SK-N-SH (cell line): ENCODE measurements around the gene NCAM1. TPM values are rescaled to one million over a fixed set of nuclear protein-coding genes. Genes with fewer than 3 reads are reported as not detected.

Experiments
- CTCF ChIA-PET: fragments of 300-600, 350-600 bp; formaldehyde crosslinking; extraction: SDS; loops from one replicate; lab custom pipeline; 2021; lab: Yijun Ruan, JAX
- POLR2A ChIA-PET: fragments of 350-600 bp; sonication (Branson Sonifier 250); formaldehyde crosslinking; extraction: SDS; loops from one replicate; lab custom pipeline; 2020; ENCODE audit warnings: antibody characterized with exemption, inconsistent platforms; lab: Yijun Ruan, JAX
- DNase-seq: peaks from one replicate; pipeline ENCODE4 v3.0.0; 2012
- H2AFZ ChIP-seq: fragments of 200-600 bp; sonication (generic); 2 replicates; pipeline ENCODE4 v1.8.1; 2016; ENCODE audit warnings: antibody characterized with exemption, mild to moderate bottlenecking, low read depth
- H3F3A ChIP-seq: fragments of 200-600 bp; sonication (generic); replicated peaks from 2 replicates; pipeline ENCODE3; 2016; ENCODE audit warnings: antibody characterized with exemption, mild to moderate bottlenecking; ENCODE audit not compliant: insufficient read depth
- H3K27ac ChIP-seq, 2 experiments: fragments of 200-500 bp in 1 of 2; fragments of 200-600 bp in 1 of 2; sonication (Bioruptor generic) in 1 of 2; sonication (generic), shearing (Covaris generic) in 1 of 2; 2 replicates each; pipeline versions ENCODE4 v1.5.1 to v1.6.1; 2014 to 2016; ENCODE audit warnings: low read depth in 2 of 2, inconsistent platforms in 1 of 2, low read length in 1 of 2, mild to moderate bottlenecking in 1 of 2, mixed read lengths in 1 of 2
- H3K27me3 ChIP-seq: fragments of 200-600 bp; sonication (generic), shearing (Covaris generic); 2 replicates; pipeline ENCODE4 v1.6.1; 2016; ENCODE audit warnings: mixed run types; ENCODE audit not compliant: insufficient read depth
- H3K36me3 ChIP-seq, 2 experiments: fragments of 200-500 bp in 1 of 2; fragments of 200-600 bp in 1 of 2; sonication (Bioruptor generic) in 1 of 2; sonication (generic) in 1 of 2; replicated peaks in 1 of 2; 2 replicates each; pipeline versions ENCODE3 to v1.5.1; 2014 to 2016; ENCODE audit warnings: low read length in 1 of 2, mild to moderate bottlenecking in 1 of 2; ENCODE audit not compliant: insufficient read depth in 2 of 2, control insufficient read depth in 1 of 2
- H3K4me1 ChIP-seq, 2 experiments: fragments of 200-500 bp in 1 of 2; fragments of 200-600 bp in 1 of 2; sonication (Bioruptor generic) in 1 of 2; sonication (generic), shearing (Covaris generic) in 1 of 2; 2 replicates each; pipeline versions ENCODE4 v1.5.1 to v1.6.1; 2014 to 2016; ENCODE audit warnings: low read depth in 1 of 2, low read length in 1 of 2, mixed run types in 1 of 2; ENCODE audit not compliant: insufficient read depth in 2 of 2, control insufficient read depth in 1 of 2
- H3K4me2 ChIP-seq: fragments of 200-600 bp; sonication (generic), shearing (Covaris generic); 2 replicates; pipeline ENCODE4 v1.6.1; 2017; ENCODE audit warnings: mixed run types
- H3K4me3 ChIP-seq, 2 experiments: fragments of 200-500 bp in 1 of 2; fragments of 200-600 bp in 1 of 2; sonication (Bioruptor generic) in 1 of 2; sonication (generic), shearing (Covaris generic) in 1 of 2; 2 replicates each; pipeline versions ENCODE4 v1.5.1 to v1.8.1; 2014 to 2016; ENCODE audit warnings: low read depth in 2 of 2, inconsistent platforms in 1 of 2, low read length in 1 of 2, mild to moderate bottlenecking in 1 of 2, mixed read lengths in 1 of 2, moderate library complexity in 1 of 2
- H3K79me2 ChIP-seq: fragments of 200-600 bp; sonication (generic); 2 replicates; pipeline ENCODE4 v1.8.1; 2017; ENCODE audit warnings: mild to moderate bottlenecking; ENCODE audit not compliant: insufficient read depth
- H3K9ac ChIP-seq: fragments of 200-600 bp; sonication (generic); 2 replicates; pipeline ENCODE4 v1.6.1; 2017; ENCODE audit warnings: mixed run types
- H3K9me2 ChIP-seq: fragments of 200-600 bp; sonication (generic); 2 replicates; pipeline ENCODE4 v1.6.1; 2017; ENCODE audit warnings: mixed run types
- H3K9me3 ChIP-seq: fragments of 200-600 bp; sonication (generic); 2 replicates; pipeline ENCODE4 v1.6.1; 2017; ENCODE audit warnings: mixed run types, mild to moderate bottlenecking, moderate library complexity
- H4K20me1 ChIP-seq: fragments of 200-600 bp; sonication (generic); 2 replicates; pipeline ENCODE4 v1.6.1; 2017; ENCODE audit warnings: mild to moderate bottlenecking, mixed run types; ENCODE audit not compliant: insufficient read depth
- CHD2 ChIP-seq: fragments of 150-350 bp; IDR thresholded peaks from 2 replicates; pipeline ENCODE4 v1.6.1; 2018; ENCODE audit warnings: low read length; ENCODE audit not compliant: partially characterized antibody
- ELF1 ChIP-seq: IDR thresholded peaks from 2 replicates; pipeline ENCODE4 v1.4.0; 2012
- EZH2phosphoT487 ChIP-seq: fragments of 200-600 bp; sonication (generic); IDR thresholded peaks from 2 replicates; pipeline ENCODE4 v1.6.1; 2017; ENCODE audit warnings: low read depth, mixed run types, mild to moderate bottlenecking, antibody characterized with exemption, moderate library complexity, borderline replicate concordance
- FOXJ3 ChIP-seq: sonication (generic); formaldehyde crosslinking; IDR thresholded peaks from 2 replicates; pipeline ENCODE4 v1.5.1; 2020; ENCODE audit warnings: mild to moderate bottlenecking, missing genetic modification reagents
- FOXM1 ChIP-seq: IDR thresholded peaks from 2 replicates; pipeline ENCODE4 v1.4.0; 2012; ENCODE audit warnings: low read depth, mild to moderate bottlenecking
- GABPA ChIP-seq: IDR thresholded peaks from 2 replicates; pipeline ENCODE4 v1.4.0; 2012; ENCODE audit warnings: low read depth, mild to moderate bottlenecking
- JUND ChIP-seq: IDR thresholded peaks from 2 replicates; pipeline ENCODE4 v1.4.0; 2012
- MXI1 ChIP-seq: IDR thresholded peaks from 2 replicates; pipeline ENCODE4 v1.6.1; 2012; ENCODE audit warnings: mild to moderate bottlenecking, low read depth, low read length, improper control_type of control experiment
- NFIC ChIP-seq: IDR thresholded peaks from 2 replicates; pipeline ENCODE4 v1.4.0; 2012; ENCODE audit warnings: borderline replicate concordance
- POLR2AphosphoS5 ChIP-seq: IDR thresholded peaks from 2 replicates; pipeline ENCODE4 v1.6.1; 2012; ENCODE audit warnings: low read depth, low read length
- RCOR1 ChIP-seq: fragments of 150-350 bp; IDR thresholded peaks from 2 replicates; pipeline ENCODE4 v1.6.1; 2017; ENCODE audit warnings: antibody characterized with exemption, low read length
- RFX5 ChIP-seq: IDR thresholded peaks from 2 replicates; pipeline ENCODE4 v1.6.1; 2012; ENCODE audit warnings: mild to moderate bottlenecking, improper control_type of control experiment, low read length
- SIN3A ChIP-seq: IDR thresholded peaks from 2 replicates; pipeline ENCODE4 v1.6.1; 2012; ENCODE audit warnings: low read depth, mild to moderate bottlenecking, low read length, moderate library complexity, borderline replicate concordance
- SMC3 ChIP-seq: IDR thresholded peaks from 2 replicates; pipeline ENCODE4 v1.6.1; 2012; ENCODE audit warnings: low read depth, low read length, improper control_type of control experiment
- TAF1 ChIP-seq: IDR thresholded peaks from 2 replicates; pipeline ENCODE4 v1.6.1; 2012; ENCODE audit warnings: low read depth, mild to moderate bottlenecking, low read length, moderate library complexity, borderline replicate concordance
- TCF12 ChIP-seq: IDR thresholded peaks from 2 replicates; pipeline ENCODE4 v1.4.0; 2012
- WGBS: methylation state at CpG from one replicate; pipeline ENCODE4 v1.1.6; 2017; ENCODE audit warnings: low lambda C conversion rate; 5-methylcytosine and 5-hydroxymethylcytosine counted together
- polyA plus RNA-seq, 3 experiments: library from polyadenylated mRNA; depleted of rRNA; stranded (reverse); fragments of >200 nt; gene quantifications; 2 replicates each; pipeline ENCODE4 v1.2.3, GENCODE V29; 2012
- TF ChIP-seq, protein P1 (sequence below): IDR thresholded peaks from 2 replicates; pipeline ENCODE4 v1.4.0; 2012; ENCODE audit warnings: low read depth, borderline replicate concordance
- TF ChIP-seq, protein P2 (sequence below): IDR thresholded peaks from 2 replicates; pipeline ENCODE4; 2012
- TF ChIP-seq, protein P3 (sequence below): IDR thresholded peaks from 2 replicates; pipeline ENCODE4 v1.6.1; 2012; ENCODE audit warnings: mild to moderate bottlenecking, low read depth, low read length, moderate library complexity
- TF ChIP-seq, protein P4 (sequence below): fragments of 150-350 bp; IDR thresholded peaks from 2 replicates; pipeline ENCODE4 v1.6.1; 2016; ENCODE audit warnings: mild to moderate bottlenecking, low read depth, low read length

The NCAM1 gene
- polyA plus RNA-seq, 1 of the 3 experiments (the other 2 are of a cell fraction) = 19.4 TPM

DNA sequence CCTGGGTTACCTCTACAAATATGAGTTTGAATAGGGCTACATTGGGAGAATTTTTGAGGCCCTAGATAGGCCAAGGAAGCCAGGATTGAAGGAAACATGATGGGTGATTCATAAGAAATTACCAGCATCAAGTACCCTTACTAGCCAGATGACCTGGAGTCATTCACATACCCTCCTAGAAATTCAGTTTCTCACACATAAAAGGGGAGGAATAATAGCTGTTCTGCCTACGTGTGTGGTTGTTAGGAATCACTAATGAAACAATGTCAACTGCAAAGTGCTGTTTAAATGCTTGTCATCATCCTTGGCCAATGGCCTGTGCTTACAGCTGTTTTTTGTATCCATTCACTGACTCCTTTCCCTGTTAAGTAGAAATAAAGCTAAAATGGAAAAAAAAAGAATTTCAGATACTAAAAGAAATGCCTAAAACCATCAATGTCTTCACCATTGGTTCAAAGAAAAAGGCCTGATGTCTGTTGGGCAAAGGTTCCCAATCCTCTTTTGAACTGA lies 114.4 kb downstream of the NCAM1 start:
- no peaks in the 10 kb centered on the region for H3K27me3 ChIP-seq
- 65% methylated on average over 1 of the region's 1 CpG for WGBS
- H3K36me3 ChIP-seq = no peaks in the 10 kb centered on the region
- no peak overlapping the region for H3K9ac ChIP-seq
- CTCF ChIA-PET = no interaction called here
- POLR2A ChIA-PET = no interaction called here
- no peaks in the 10 kb centered on the region; a peak in 2 of 4 replicates for H3K4me1 ChIP-seq
- H3F3A ChIP-seq = no peaks in the 10 kb centered on the region
- no peaks in the 10 kb centered on the region for H3K9me2 ChIP-seq
- no peak overlapping the region for H3K27ac ChIP-seq
- no peaks in the 10 kb centered on the region for H4K20me1 ChIP-seq
- no peak overlapping the region for H3K4me2 ChIP-seq
- H2AFZ ChIP-seq = no peak overlapping the region
- DNase-seq = no peak
- no peaks in the 10 kb centered on the region for H3K9me3 ChIP-seq
- H3K4me3 ChIP-seq = no peak overlapping the region
- H3K79me2 ChIP-seq = no peaks in the 10 kb centered on the region
- TF ChIP-seq GABPA (no peak), MXI1 (no peak), ELF1 (no peak), SIN3A (no peak), TAF1 (no peak), NFIC (no peak), EZH2phosphoT487 (no peak), JUND (no peak), FOXM1 (no peak), SMC3 (no peak), CHD2 (no peak), FOXJ3 (CRISPR knock-in tag) (no peak), RFX5 (no peak), RCOR1 (no peak), POLR2AphosphoS5 (no peak), TCF12 (no peak)
- TF ChIP-seq, protein P1, sequence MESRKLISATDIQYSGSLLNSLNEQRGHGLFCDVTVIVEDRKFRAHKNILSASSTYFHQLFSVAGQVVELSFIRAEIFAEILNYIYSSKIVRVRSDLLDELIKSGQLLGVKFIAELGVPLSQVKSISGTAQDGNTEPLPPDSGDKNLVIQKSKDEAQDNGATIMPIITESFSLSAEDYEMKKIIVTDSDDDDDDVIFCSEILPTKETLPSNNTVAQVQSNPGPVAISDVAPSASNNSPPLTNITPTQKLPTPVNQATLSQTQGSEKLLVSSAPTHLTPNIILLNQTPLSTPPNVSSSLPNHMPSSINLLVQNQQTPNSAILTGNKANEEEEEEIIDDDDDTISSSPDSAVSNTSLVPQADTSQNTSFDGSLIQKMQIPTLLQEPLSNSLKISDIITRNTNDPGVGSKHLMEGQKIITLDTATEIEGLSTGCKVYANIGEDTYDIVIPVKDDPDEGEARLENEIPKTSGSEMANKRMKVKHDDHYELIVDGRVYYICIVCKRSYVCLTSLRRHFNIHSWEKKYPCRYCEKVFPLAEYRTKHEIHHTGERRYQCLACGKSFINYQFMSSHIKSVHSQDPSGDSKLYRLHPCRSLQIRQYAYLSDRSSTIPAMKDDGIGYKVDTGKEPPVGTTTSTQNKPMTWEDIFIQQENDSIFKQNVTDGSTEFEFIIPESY = no peak
- TF ChIP-seq, protein P2, sequence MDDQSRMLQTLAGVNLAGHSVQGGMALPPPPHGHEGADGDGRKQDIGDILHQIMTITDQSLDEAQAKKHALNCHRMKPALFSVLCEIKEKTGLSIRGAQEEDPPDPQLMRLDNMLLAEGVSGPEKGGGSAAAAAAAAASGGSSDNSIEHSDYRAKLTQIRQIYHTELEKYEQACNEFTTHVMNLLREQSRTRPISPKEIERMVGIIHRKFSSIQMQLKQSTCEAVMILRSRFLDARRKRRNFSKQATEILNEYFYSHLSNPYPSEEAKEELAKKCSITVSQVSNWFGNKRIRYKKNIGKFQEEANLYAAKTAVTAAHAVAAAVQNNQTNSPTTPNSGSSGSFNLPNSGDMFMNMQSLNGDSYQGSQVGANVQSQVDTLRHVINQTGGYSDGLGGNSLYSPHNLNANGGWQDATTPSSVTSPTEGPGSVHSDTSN = no peak
- TF ChIP-seq, protein P3, sequence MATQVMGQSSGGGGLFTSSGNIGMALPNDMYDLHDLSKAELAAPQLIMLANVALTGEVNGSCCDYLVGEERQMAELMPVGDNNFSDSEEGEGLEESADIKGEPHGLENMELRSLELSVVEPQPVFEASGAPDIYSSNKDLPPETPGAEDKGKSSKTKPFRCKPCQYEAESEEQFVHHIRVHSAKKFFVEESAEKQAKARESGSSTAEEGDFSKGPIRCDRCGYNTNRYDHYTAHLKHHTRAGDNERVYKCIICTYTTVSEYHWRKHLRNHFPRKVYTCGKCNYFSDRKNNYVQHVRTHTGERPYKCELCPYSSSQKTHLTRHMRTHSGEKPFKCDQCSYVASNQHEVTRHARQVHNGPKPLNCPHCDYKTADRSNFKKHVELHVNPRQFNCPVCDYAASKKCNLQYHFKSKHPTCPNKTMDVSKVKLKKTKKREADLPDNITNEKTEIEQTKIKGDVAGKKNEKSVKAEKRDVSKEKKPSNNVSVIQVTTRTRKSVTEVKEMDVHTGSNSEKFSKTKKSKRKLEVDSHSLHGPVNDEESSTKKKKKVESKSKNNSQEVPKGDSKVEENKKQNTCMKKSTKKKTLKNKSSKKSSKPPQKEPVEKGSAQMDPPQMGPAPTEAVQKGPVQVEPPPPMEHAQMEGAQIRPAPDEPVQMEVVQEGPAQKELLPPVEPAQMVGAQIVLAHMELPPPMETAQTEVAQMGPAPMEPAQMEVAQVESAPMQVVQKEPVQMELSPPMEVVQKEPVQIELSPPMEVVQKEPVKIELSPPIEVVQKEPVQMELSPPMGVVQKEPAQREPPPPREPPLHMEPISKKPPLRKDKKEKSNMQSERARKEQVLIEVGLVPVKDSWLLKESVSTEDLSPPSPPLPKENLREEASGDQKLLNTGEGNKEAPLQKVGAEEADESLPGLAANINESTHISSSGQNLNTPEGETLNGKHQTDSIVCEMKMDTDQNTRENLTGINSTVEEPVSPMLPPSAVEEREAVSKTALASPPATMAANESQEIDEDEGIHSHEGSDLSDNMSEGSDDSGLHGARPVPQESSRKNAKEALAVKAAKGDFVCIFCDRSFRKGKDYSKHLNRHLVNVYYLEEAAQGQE = no peak
- TF ChIP-seq, protein P4, sequence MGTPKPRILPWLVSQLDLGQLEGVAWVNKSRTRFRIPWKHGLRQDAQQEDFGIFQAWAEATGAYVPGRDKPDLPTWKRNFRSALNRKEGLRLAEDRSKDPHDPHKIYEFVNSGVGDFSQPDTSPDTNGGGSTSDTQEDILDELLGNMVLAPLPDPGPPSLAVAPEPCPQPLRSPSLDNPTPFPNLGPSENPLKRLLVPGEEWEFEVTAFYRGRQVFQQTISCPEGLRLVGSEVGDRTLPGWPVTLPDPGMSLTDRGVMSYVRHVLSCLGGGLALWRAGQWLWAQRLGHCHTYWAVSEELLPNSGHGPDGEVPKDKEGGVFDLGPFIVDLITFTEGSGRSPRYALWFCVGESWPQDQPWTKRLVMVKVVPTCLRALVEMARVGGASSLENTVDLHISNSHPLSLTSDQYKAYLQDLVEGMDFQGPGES = no peak
